IPS-15b (cell line): ENCODE results near the gene MRPL46.

ENCODE experiments used
- H3K27me3 ChIP-seq: one replicate; pipeline ENCODE4 v1.6.1; 2013; ENCODE audit warnings: low read length; ENCODE audit not compliant: control insufficient read depth, insufficient read depth
- H3K36me3 ChIP-seq: one replicate; pipeline ENCODE4 v1.6.1; 2013; ENCODE audit warnings: low read length; ENCODE audit not compliant: control insufficient read depth, insufficient read depth
- H3K4me1 ChIP-seq: one replicate; pipeline ENCODE4 v1.6.1; 2013; ENCODE audit warnings: mild to moderate bottlenecking, low read length; ENCODE audit not compliant: control insufficient read depth, insufficient read depth
- H3K4me3 ChIP-seq: one replicate; pipeline ENCODE4 v1.5.1; 2013; ENCODE audit warnings: low read depth, low read length
- H3K9ac ChIP-seq: one replicate; pipeline ENCODE4 v1.6.1; 2013; ENCODE audit warnings: low read depth, mild to moderate bottlenecking, low read length
- H3K9me3 ChIP-seq: one replicate; pipeline ENCODE4 v1.6.1; 2013; ENCODE audit warnings: mild to moderate bottlenecking, low read length; ENCODE audit not compliant: control insufficient read depth, insufficient read depth

MRPL46 gene

GRCh38 chr15:88467073-88467934, at the start of gene MRPL46, which contains the start of gene MRPS11:
TSS of gene MRPL46 (minus strand) at chr15:88467388. CDS start at chr15:88467377, 11 bp downstream.
TSS of gene MRPS11 (plus strand) at chr15:88467708. CDS start at chr15:88467718, 10 bp downstream.
- Histone ChIP-seq H3K9me3 (no peaks in the 10 kb centered on the region), H3K4me3 (peak within 1 kb of the TSS; percentile 93), H3K4me1 (peaks cover 4% of the 10 kb centered on the region), H3K36me3 (peaks cover 12% of the 10 kb centered on the region), H3K27me3 (no peaks in the 10 kb centered on the region), H3K9ac (peak within 1 kb of the TSS; percentile 93)

GRCh38 chr15:88513195-88513594, 46.0 kb upstream of the MRPL46 start:
- Histone ChIP-seq H3K9ac (no peak overlapping the region), H3K9me3 (no peaks in the 10 kb centered on the region), H3K4me1 (no peaks in the 10 kb centered on the region), H3K27me3 (no peaks in the 10 kb centered on the region), H3K4me3 (no peak overlapping the region), H3K36me3 (no peaks in the 10 kb centered on the region)

GRCh38 chr15:88512601-88513000, 45.4 kb upstream of the MRPL46 start:
- no peaks in the 10 kb centered on the region for H3K36me3 ChIP-seq
- no peaks in the 10 kb centered on the region for H3K9me3 ChIP-seq
- H3K4me3 ChIP-seq, result no peak overlapping the region
- H3K4me1 ChIP-seq, result no peaks in the 10 kb centered on the region
- no peaks in the 10 kb centered on the region for H3K27me3 ChIP-seq
- H3K9ac ChIP-seq, result no peak overlapping the region

- Histone ChIP-seq H3K4me3 (no peak overlapping the region), H3K4me1 (no peaks in the 10 kb centered on the region), H3K27me3 (no peaks in the 10 kb centered on the region), H3K36me3 (no peaks in the 10 kb centered on the region), H3K9me3 (no peaks in the 10 kb centered on the region), H3K9ac (no peak overlapping the region)
Observed at GRCh38 chr15:88512078-88512477, 44.9 kb upstream of the MRPL46 start.

GRCh38 chr15:88511161-88511560, 44.0 kb upstream of the MRPL46 start:
- no peak overlapping the region for H3K4me3 ChIP-seq
- no peaks in the 10 kb centered on the region for H3K27me3 ChIP-seq
- no peaks in the 10 kb centered on the region for H3K4me1 ChIP-seq
- no peak overlapping the region for H3K9ac ChIP-seq
- H3K36me3 ChIP-seq, result no peaks in the 10 kb centered on the region
- no peaks in the 10 kb centered on the region for H3K9me3 ChIP-seq

- H3K4me1 ChIP-seq, result peaks cover under 1% of the 10 kb centered on the region
- no peaks in the 10 kb centered on the region for H3K9me3 ChIP-seq
- no peaks in the 10 kb centered on the region for H3K27me3 ChIP-seq
- H3K9ac ChIP-seq, result no peak overlapping the region
- H3K36me3 ChIP-seq, result no peaks in the 10 kb centered on the region
- H3K4me3 ChIP-seq, result no peak overlapping the region
Observed at GRCh38 chr15:88509964-88510363, 42.8 kb upstream of the MRPL46 start.

- H3K9ac ChIP-seq, result no peak overlapping the region
- H3K4me1 ChIP-seq, result peaks cover 6% of the 10 kb centered on the region
- no peaks in the 10 kb centered on the region for H3K27me3 ChIP-seq
- H3K36me3 ChIP-seq, result no peaks in the 10 kb centered on the region
- H3K4me3 ChIP-seq, result no peak overlapping the region
- H3K9me3 ChIP-seq, result no peaks in the 10 kb centered on the region
Observed at GRCh38 chr15:88509321-88509720, 42.1 kb upstream of the MRPL46 start.

GRCh38 chr15:88506628-88507027, 39.4 kb upstream of the MRPL46 start:
- Histone ChIP-seq H3K27me3 (no peaks in the 10 kb centered on the region), H3K4me3 (no peak overlapping the region), H3K9me3 (no peaks in the 10 kb centered on the region), H3K36me3 (no peaks in the 10 kb centered on the region), H3K4me1 (peaks cover 10% of the 10 kb centered on the region), H3K9ac (no peak overlapping the region)

- Histone ChIP-seq H3K27me3 (no peaks in the 10 kb centered on the region), H3K4me3 (no peak overlapping the region), H3K9me3 (no peaks in the 10 kb centered on the region), H3K36me3 (no peaks in the 10 kb centered on the region), H3K9ac (no peak overlapping the region), H3K4me1 (peaks cover 13% of the 10 kb centered on the region)
Observed at GRCh38 chr15:88505721-88506120, 38.5 kb upstream of the MRPL46 start.

GRCh38 chr15:88504445-88504844, 37.3 kb upstream of the MRPL46 start:
- no peaks in the 10 kb centered on the region for H3K36me3 ChIP-seq
- H3K4me1 ChIP-seq, result peaks cover 14% of the 10 kb centered on the region
- H3K27me3 ChIP-seq, result no peaks in the 10 kb centered on the region
- H3K9ac ChIP-seq, result no peak overlapping the region
- no peaks in the 10 kb centered on the region for H3K9me3 ChIP-seq
- H3K4me3 ChIP-seq, result no peak overlapping the region

GRCh38 chr15:88498996-88499395, 31.8 kb upstream of the MRPL46 start:
- no peaks in the 10 kb centered on the region for H3K9me3 ChIP-seq
- H3K36me3 ChIP-seq, result peaks cover 6% of the 10 kb centered on the region
- no peak overlapping the region for H3K4me3 ChIP-seq
- no peak overlapping the region for H3K9ac ChIP-seq
- peaks cover 5% of the 10 kb centered on the region for H3K4me1 ChIP-seq
- H3K27me3 ChIP-seq, result no peaks in the 10 kb centered on the region

- peaks cover 4% of the 10 kb centered on the region for H3K4me1 ChIP-seq
- no peak overlapping the region for H3K4me3 ChIP-seq
- H3K9ac ChIP-seq, result no peak overlapping the region
- no peaks in the 10 kb centered on the region for H3K9me3 ChIP-seq
- H3K27me3 ChIP-seq, result no peaks in the 10 kb centered on the region
- peaks cover 6% of the 10 kb centered on the region for H3K36me3 ChIP-seq
Observed at GRCh38 chr15:88497109-88497765, 30.0 kb upstream of the MRPL46 start.
